ENCODE data around the gene CAV2. TPM values are rescaled to one million over a fixed set of nuclear protein-coding genes. Genes with fewer than 3 reads are reported as not detected.

The CAV2 gene
- total and polyA plus RNA-seq, 9 of the 15 experiments (the other 6 are each of a cell fraction or from before 2014, with no cell fraction given) = 16.1 to 137 (median 38.3) TPM

DNA sequence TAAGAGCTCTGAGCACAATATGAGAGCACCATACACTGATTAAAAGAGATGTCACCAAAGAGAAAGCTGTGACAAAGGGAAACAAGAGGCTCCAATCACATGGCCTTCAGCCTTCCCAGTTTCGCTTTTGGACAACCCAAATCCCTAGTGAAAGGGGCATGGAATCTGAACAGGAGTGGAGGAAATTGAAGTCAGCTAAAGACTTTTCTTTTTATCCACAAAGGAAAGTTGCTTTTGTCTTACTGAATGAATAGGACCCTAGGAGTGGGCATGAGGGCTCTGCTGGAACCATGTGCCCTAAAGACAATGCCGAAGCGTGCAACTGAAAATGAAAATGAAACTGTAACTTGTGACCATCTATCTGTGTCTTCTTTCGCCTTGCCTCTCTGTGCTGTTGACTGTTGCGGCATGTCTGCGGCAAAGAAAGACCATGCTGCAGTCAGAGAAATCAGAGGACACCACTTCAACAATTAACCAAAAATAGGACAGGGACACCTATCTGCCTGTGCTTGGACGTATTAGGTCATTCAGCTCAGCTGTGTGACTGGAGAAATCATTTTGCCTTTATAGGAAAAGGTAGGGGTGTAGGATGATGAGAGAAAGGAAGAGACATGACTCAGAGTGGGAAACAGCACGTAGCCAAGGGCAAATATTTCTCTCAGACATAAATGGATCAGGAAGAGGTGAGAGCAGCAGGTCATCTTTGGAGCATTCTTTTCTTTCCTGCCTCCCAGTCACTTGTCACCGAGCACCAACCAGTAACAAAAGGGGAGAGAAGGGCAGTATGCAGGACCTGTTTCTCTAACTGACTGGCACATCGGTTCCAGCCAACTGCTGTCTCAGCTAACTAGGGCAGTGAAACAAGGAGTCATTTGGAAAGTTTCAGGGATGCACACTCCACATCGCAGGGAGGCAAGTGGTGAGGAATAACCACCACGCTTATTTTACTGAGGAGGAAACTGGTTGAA is 12.3 kb downstream of the CAV2 start (continued):
- TF ChIP-seq FOXM1 (IDR thresholded peaks at IDR 0.05; ENCODE audit: low read depth) (peak; percentile 64), FOXM1 (CRISPR knock-in tag; IDR thresholded peaks at IDR 0.05; ENCODE audit: low read depth) (no peak), TEAD1 (CRISPR knock-in tag; IDR thresholded peaks at IDR 0.05) (0 out of 4 replicates have a peak, but pooled peaks of 1 of the 2 experiments have one; percentile 59), RBBP5 (IDR thresholded peaks at IDR 0.05; ENCODE audit: borderline replicate concordance, insufficient read depth, low read length, poor library complexity, severe bottlenecking) (peak; percentile 55), MEF2D (tag; conservative IDR thresholded peaks at IDR 0.05; ENCODE audit: low read depth) (peak; percentile 67; the same call in 1 of the 2 replicates), PHF21A (IDR thresholded peaks at IDR 0.05; ENCODE audit: borderline replicate concordance, low read depth) (no peak), ZNF695 (CRISPR knock-in tag; IDR thresholded peaks at IDR 0.05) (no peak), GTF2A2 (tag; IDR thresholded peaks at IDR 0.05) (no peak), SOX6 (IDR thresholded peaks at IDR 0.05) (peak; percentile 84), ZNF347 (CRISPR knock-in tag; IDR thresholded peaks at IDR 0.05; ENCODE audit: low read depth) (0 out of 2 replicates have a peak, but pooled peaks have one; percentile 52), EGR1 (conservative IDR thresholded peaks at IDR 0.05) (no peak)
- TF ChIP-seq, protein P1, sequence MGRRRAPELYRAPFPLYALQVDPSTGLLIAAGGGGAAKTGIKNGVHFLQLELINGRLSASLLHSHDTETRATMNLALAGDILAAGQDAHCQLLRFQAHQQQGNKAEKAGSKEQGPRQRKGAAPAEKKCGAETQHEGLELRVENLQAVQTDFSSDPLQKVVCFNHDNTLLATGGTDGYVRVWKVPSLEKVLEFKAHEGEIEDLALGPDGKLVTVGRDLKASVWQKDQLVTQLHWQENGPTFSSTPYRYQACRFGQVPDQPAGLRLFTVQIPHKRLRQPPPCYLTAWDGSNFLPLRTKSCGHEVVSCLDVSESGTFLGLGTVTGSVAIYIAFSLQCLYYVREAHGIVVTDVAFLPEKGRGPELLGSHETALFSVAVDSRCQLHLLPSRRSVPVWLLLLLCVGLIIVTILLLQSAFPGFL (CRISPR knock-in tag; IDR thresholded peaks at IDR 0.05) = peak; percentile 45; the same call in 1 of the 2 replicates
- TF ChIP-seq, protein P2, sequence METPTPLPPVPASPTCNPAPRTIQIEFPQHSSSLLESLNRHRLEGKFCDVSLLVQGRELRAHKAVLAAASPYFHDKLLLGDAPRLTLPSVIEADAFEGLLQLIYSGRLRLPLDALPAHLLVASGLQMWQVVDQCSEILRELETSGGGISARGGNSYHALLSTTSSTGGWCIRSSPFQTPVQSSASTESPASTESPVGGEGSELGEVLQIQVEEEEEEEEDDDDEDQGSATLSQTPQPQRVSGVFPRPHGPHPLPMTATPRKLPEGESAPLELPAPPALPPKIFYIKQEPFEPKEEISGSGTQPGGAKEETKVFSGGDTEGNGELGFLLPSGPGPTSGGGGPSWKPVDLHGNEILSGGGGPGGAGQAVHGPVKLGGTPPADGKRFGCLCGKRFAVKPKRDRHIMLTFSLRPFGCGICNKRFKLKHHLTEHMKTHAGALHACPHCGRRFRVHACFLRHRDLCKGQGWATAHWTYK (CRISPR knock-in tag; IDR thresholded peaks at IDR 0.05) = 0 out of 2 replicates have a peak, but pooled peaks have one; percentile 67
- TF ChIP-seq, protein P3, sequence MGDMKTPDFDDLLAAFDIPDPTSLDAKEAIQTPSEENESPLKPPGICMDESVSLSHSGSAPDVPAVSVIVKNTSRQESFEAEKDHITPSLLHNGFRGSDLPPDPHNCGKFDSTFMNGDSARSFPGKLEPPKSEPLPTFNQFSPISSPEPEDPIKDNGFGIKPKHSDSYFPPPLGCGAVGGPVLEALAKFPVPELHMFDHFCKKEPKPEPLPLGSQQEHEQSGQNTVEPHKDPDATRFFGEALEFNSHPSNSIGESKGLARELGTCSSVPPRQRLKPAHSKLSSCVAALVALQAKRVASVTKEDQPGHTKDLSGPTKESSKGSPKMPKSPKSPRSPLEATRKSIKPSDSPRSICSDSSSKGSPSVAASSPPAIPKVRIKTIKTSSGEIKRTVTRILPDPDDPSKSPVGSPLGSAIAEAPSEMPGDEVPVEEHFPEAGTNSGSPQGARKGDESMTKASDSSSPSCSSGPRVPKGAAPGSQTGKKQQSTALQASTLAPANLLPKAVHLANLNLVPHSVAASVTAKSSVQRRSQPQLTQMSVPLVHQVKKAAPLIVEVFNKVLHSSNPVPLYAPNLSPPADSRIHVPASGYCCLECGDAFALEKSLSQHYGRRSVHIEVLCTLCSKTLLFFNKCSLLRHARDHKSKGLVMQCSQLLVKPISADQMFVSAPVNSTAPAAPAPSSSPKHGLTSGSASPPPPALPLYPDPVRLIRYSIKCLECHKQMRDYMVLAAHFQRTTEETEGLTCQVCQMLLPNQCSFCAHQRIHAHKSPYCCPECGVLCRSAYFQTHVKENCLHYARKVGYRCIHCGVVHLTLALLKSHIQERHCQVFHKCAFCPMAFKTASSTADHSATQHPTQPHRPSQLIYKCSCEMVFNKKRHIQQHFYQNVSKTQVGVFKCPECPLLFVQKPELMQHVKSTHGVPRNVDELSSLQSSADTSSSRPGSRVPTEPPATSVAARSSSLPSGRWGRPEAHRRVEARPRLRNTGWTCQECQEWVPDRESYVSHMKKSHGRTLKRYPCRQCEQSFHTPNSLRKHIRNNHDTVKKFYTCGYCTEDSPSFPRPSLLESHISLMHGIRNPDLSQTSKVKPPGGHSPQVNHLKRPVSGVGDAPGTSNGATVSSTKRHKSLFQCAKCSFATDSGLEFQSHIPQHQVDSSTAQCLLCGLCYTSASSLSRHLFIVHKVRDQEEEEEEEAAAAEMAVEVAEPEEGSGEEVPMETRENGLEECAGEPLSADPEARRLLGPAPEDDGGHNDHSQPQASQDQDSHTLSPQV (IDR thresholded peaks at IDR 0.05) = peak; percentile 94
- TF ChIP-seq, protein P4, sequence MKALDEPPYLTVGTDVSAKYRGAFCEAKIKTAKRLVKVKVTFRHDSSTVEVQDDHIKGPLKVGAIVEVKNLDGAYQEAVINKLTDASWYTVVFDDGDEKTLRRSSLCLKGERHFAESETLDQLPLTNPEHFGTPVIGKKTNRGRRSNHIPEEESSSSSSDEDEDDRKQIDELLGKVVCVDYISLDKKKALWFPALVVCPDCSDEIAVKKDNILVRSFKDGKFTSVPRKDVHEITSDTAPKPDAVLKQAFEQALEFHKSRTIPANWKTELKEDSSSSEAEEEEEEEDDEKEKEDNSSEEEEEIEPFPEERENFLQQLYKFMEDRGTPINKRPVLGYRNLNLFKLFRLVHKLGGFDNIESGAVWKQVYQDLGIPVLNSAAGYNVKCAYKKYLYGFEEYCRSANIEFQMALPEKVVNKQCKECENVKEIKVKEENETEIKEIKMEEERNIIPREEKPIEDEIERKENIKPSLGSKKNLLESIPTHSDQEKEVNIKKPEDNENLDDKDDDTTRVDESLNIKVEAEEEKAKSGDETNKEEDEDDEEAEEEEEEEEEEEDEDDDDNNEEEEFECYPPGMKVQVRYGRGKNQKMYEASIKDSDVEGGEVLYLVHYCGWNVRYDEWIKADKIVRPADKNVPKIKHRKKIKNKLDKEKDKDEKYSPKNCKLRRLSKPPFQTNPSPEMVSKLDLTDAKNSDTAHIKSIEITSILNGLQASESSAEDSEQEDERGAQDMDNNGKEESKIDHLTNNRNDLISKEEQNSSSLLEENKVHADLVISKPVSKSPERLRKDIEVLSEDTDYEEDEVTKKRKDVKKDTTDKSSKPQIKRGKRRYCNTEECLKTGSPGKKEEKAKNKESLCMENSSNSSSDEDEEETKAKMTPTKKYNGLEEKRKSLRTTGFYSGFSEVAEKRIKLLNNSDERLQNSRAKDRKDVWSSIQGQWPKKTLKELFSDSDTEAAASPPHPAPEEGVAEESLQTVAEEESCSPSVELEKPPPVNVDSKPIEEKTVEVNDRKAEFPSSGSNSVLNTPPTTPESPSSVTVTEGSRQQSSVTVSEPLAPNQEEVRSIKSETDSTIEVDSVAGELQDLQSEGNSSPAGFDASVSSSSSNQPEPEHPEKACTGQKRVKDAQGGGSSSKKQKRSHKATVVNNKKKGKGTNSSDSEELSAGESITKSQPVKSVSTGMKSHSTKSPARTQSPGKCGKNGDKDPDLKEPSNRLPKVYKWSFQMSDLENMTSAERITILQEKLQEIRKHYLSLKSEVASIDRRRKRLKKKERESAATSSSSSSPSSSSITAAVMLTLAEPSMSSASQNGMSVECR (CRISPR knock-in tag; IDR thresholded peaks at IDR 0.05) = peak; percentile 56; the same call in 1 of the 2 replicates

Data from K562 (cell line).